Calu3 (cell line): Measurements from ENCODE around the gene PROK2. TPM values are rescaled to one million over a fixed set of nuclear protein-coding genes. Genes with fewer than 3 reads are reported as not detected.

Experiments used
- BruUV-seq: library from RNA; stranded (reverse); fragments of 400-500 nt; replicated peaks from 2 replicates; lab custom pipeline; 2021; lab: Mats Ljungman, UMichigan
- CTCF ChIA-PET: fragments of 300-600 bp; sonication (Branson Sonifier 250); formaldehyde crosslinking; loops from one replicate; lab custom pipeline; 2022; ENCODE audit warnings: antibody characterized with exemption; lab: Charles Lee
- DNase-seq: peaks from one replicate; pipeline ENCODE4 v3.0.0; 2022
- H3K27ac Mint-ChIP-seq: one replicate; pipeline ENCODE4 v1.8.0; 2022; ENCODE audit warnings: mixed read lengths; ENCODE audit not compliant: unreplicated experiment
- H3K27me3 Mint-ChIP-seq: one replicate; pipeline ENCODE4 v1.8.0; 2022; ENCODE audit warnings: mixed read lengths; ENCODE audit not compliant: unreplicated experiment
- H3K36me3 Mint-ChIP-seq: one replicate; pipeline ENCODE4 v1.8.0; 2022; ENCODE audit warnings: mild to moderate bottlenecking, moderate library complexity, mixed read lengths; ENCODE audit not compliant: insufficient read depth, unreplicated experiment
- H3K4me1 Mint-ChIP-seq: one replicate; pipeline ENCODE4 v1.8.0; 2022; ENCODE audit warnings: mild to moderate bottlenecking, low read depth, mixed read lengths; ENCODE audit not compliant: unreplicated experiment
- H3K4me3 Mint-ChIP-seq: one replicate; pipeline ENCODE4 v1.8.0; 2022; ENCODE audit warnings: mild to moderate bottlenecking, low read depth, moderate library complexity, mixed read lengths; ENCODE audit not compliant: unreplicated experiment
- H3K9me3 Mint-ChIP-seq: one replicate; pipeline ENCODE4 v1.8.0; 2022; ENCODE audit warnings: low read depth, mixed read lengths; ENCODE audit not compliant: unreplicated experiment
- intact Hi-C: fragments of 100-400 bp; cut with micrococcal nuclease; formaldehyde crosslinking; loops from one replicate; pipeline ENCODE4 v1.10.0; 2022; ENCODE audit not compliant: unreplicated experiment
- total RNA-seq: library from RNA; stranded (reverse); gene quantifications from 2 replicates; pipeline ENCODE4 v1.2.3, GENCODE V29; 2022
- TF ChIP-seq, protein P1 (sequence below): fragments of 200-600 bp; IDR thresholded peaks from one replicate; pipeline ENCODE4 v1.8.0; 2022; ENCODE audit warnings: antibody characterized with exemption; ENCODE audit not compliant: unreplicated experiment

PROK2 gene
- total RNA-seq, 1 experiment from 2014 or later = not detected

DNA sequence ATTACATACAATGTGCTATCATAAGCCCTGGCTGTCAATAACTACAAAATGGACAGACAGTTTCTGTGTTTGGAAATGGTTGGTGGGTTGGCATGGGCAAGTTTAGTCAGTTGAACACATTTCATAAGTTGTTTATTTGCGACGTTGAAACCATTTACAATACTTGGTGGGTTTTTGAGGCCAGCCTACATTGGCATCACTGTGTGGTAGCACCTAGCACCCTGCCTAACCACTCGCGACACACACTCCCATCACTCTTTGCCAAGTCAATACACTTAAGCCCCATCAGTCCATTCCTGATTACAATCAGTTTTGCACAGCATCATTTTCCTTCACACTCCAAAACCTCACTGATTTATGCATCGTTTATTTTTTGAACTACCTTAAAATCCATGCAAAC lies 13.8 kb downstream of the PROK2 start:
- Mint-ChIP-seq H3K27me3 (peaks cover 13% of the 10 kb centered on the region), H3K27ac (no peak overlapping the region), H3K9me3 (no peaks in the 10 kb centered on the region), H3K4me3 (no peak overlapping the region), H3K36me3 (no peaks in the 10 kb centered on the region), H3K4me1 (no peaks in the 10 kb centered on the region)
- no peak for DNase-seq
- TF ChIP-seq, protein P1, sequence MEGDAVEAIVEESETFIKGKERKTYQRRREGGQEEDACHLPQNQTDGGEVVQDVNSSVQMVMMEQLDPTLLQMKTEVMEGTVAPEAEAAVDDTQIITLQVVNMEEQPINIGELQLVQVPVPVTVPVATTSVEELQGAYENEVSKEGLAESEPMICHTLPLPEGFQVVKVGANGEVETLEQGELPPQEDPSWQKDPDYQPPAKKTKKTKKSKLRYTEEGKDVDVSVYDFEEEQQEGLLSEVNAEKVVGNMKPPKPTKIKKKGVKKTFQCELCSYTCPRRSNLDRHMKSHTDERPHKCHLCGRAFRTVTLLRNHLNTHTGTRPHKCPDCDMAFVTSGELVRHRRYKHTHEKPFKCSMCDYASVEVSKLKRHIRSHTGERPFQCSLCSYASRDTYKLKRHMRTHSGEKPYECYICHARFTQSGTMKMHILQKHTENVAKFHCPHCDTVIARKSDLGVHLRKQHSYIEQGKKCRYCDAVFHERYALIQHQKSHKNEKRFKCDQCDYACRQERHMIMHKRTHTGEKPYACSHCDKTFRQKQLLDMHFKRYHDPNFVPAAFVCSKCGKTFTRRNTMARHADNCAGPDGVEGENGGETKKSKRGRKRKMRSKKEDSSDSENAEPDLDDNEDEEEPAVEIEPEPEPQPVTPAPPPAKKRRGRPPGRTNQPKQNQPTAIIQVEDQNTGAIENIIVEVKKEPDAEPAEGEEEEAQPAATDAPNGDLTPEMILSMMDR = no peak
- CTCF ChIA-PET = no interaction called here
- intact Hi-C loops = no loop called here
- BruUV-seq = no TSS peak

DNA sequence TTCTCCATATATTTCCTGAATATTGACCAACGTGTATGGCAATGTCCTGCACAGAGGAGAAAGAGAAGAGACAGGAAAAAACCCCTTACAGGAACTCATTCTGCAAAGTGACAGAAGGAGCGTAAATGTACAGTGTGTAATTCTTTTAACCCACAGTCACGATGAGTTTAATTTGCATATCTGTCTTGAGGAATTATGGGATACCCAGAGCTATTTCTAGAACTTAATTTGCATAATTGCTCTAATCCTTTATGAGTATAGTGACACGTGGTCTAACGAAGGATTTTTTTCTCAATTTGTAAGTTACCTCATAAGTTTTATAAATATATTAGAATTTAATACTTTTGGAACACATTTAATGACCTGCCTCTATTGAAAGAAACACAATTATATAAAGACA lies 21.5 kb downstream of the PROK2 start:
- H3K27me3 Mint-ChIP-seq = peaks cover 46% of the 10 kb centered on the region
- no peak for DNase-seq
- no TSS peak for BruUV-seq
- H3K36me3 Mint-ChIP-seq = no peaks in the 10 kb centered on the region
- H3K27ac Mint-ChIP-seq = no peak overlapping the region
- no peak overlapping the region for H3K4me3 Mint-ChIP-seq
- intact Hi-C loops = no loop called here
- no peaks in the 10 kb centered on the region for H3K4me1 Mint-ChIP-seq
- no peaks in the 10 kb centered on the region for H3K9me3 Mint-ChIP-seq
- TF ChIP-seq, protein P1 = no peak
- CTCF ChIA-PET = interaction anchor here (0.7 kb wide), 1 partner anchor 72 kb away, joined by 4 read pairs; no protein-coding TSS in a partner anchor

DNA sequence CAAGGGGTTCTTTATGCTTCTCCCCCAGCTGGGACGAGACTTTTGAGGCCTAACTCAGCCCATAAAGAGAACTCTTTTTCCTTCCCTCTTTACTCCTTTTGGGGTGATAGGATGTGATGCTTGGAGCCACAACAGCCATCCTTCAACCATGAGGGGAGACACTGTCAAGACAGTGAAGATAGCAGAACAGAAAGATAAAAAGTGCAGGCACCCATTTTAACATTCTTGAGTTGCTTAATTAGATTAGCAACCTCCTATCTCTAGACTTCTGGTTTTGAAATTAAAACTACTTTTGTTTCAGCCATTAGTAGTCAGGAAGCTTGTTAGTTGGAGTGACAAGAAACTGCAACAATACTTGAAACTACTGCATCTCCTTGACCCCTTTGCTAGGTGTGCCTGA lies 24.8 kb downstream of the PROK2 start:
- Mint-ChIP-seq H3K27ac (no peak overlapping the region), H3K9me3 (no peaks in the 10 kb centered on the region), H3K4me3 (no peak overlapping the region), H3K27me3 (peaks cover 79% of the 10 kb centered on the region), H3K4me1 (no peaks in the 10 kb centered on the region), H3K36me3 (peaks cover 4% of the 10 kb centered on the region)
- CTCF ChIA-PET = no interaction called here
- DNase-seq = no peak
- no TSS peak for BruUV-seq
- intact Hi-C loops = no loop called here
- TF ChIP-seq, protein P1 = no peak

DNA sequence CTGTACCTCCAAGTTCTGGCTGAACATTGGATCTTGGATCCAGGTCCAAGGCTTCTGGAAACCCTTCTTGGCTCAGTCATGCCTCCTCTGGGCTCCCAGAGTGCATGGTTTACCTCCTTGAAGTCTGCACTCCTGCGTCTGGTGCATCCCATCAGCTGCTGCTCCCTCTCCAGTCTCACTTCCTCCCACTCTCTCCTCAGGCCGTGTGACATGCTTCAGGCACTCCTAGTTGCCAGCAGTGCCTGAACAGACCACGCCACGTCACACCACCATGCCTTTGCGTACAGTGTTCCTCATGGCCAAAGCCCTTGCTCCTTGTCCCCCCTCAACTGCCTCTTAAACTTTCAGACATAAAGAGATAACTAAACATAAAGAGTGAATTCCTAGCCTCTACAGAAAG lies 25.5 kb downstream of the PROK2 start:
- Mint-ChIP-seq H3K9me3 (no peaks in the 10 kb centered on the region), H3K27ac (no peak overlapping the region), H3K36me3 (peaks cover 9% of the 10 kb centered on the region), H3K4me3 (no peak overlapping the region), H3K4me1 (no peaks in the 10 kb centered on the region), H3K27me3 (peaks cover 85% of the 10 kb centered on the region)
- intact Hi-C loops = no loop called here
- BruUV-seq = no TSS peak
- CTCF ChIA-PET = no interaction called here
- no peak for DNase-seq
- TF ChIP-seq, protein P1 = no peak
